ENCODE data around the gene BAIAP2. TPM values are rescaled to one million over a fixed set of nuclear protein-coding genes. Genes with fewer than 3 reads are reported as not detected.

Gene BAIAP2
- total RNA-seq, 6 donors from 2014 or later: 90.7 to 231 (median 123) TPM

DNA sequence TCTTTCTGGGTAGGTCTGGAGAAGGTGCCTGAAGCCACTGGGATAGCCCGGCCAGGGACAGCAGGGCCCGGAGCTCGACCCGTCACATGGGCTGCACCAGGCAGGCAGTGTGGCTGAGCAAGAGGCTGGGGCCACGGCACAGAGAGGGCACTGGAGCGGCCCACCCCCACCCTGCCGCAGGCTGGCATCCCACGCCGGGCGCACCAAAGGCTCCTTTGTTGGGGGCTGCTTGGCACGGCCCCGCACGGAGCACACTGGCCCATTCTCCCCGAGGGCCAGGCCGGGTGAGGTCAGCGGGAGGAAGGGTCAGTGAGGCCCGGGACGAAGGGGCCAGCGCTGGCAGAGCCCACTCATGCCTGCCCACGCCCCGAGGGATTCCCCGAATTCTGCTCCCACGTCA, 93.8 kb downstream of the BAIAP2 start:
- Histone ChIP-seq H3K27ac (no peak overlapping the region), H3K27me3 (no peaks in the 10 kb centered on the region), H3K36me3 (peaks cover 0 to 40% (median 8%) of the 10 kb centered on the region in 4 donors), H3K4me3 (no peak overlapping the region), H3K4me1 (peaks cover 0 to 24% (median 12%) of the 10 kb centered on the region in 4 donors), H3K9me3 (no peaks in the 10 kb centered on the region)
- DNase-seq: peak in 1 of 2 donors; percentile 79
- TF ChIP-seq POLR2A (IDR thresholded peaks at IDR 0.05): no peak
- no peak for TF ChIP-seq EP300 (IDR thresholded peaks at IDR 0.05)
- TF ChIP-seq, protein P1, sequence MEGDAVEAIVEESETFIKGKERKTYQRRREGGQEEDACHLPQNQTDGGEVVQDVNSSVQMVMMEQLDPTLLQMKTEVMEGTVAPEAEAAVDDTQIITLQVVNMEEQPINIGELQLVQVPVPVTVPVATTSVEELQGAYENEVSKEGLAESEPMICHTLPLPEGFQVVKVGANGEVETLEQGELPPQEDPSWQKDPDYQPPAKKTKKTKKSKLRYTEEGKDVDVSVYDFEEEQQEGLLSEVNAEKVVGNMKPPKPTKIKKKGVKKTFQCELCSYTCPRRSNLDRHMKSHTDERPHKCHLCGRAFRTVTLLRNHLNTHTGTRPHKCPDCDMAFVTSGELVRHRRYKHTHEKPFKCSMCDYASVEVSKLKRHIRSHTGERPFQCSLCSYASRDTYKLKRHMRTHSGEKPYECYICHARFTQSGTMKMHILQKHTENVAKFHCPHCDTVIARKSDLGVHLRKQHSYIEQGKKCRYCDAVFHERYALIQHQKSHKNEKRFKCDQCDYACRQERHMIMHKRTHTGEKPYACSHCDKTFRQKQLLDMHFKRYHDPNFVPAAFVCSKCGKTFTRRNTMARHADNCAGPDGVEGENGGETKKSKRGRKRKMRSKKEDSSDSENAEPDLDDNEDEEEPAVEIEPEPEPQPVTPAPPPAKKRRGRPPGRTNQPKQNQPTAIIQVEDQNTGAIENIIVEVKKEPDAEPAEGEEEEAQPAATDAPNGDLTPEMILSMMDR (IDR thresholded peaks at IDR 0.05): no peak
- TF ChIP-seq POLR2AphosphoS5 (IDR thresholded peaks at IDR 0.05): no peak
- ATAC-seq (ENCODE audit: low FRiP score in 2 of 2): no peak
- WGBS, 2 donors: 92% methylated on average over 23 of the region's 23 CpGs; no CpG with 5 or more reads in 1 of the 2 donors

DNA sequence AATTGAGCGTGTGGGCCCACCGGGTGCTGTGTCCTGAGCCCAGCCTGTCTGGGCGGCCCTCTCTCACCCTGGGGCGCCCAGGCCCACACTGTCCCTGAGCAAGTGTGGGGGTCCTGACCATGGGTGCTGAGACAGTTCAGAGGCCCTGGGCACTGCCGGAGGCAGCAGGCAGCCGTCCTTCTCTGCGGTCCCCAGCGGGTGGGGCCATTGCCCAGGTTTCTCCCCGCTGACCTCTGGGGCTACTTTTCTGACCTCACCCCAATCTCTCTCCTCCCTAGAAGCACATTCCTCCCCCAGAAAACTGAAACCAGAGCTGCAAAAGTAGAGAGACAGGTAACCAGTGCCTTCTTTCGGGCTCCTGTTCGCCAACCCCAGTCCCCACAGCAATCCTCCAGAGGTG, 94.3 kb downstream of the BAIAP2 start:
- 77 to 91% methylated on average over 9 to 11 of the region's 11 CpGs for WGBS, 2 donors
- Histone ChIP-seq H3K4me3 (no peak overlapping the region), H3K27me3 (no peaks in the 10 kb centered on the region), H3K9me3 (no peaks in the 10 kb centered on the region), H3K27ac (peak overlapping the region in 1 of 4 donors; percentile 82), H3K36me3 (peaks cover 0 to 37% (median 7%) of the 10 kb centered on the region in 4 donors), H3K4me1 (peaks cover 0 to 26% (median 12%) of the 10 kb centered on the region in 4 donors)
- ATAC-seq (ENCODE audit: low FRiP score in 2 of 2) (no peak), DNase-seq (peak in 1 of 2 donors; percentile 52)
- TF ChIP-seq POLR2A (IDR thresholded peaks at IDR 0.05) (no peak), POLR2AphosphoS5 (IDR thresholded peaks at IDR 0.05) (no peak)
- TF ChIP-seq, protein P1 (IDR thresholded peaks at IDR 0.05): peak in 1 of 6 experiments; percentile 8

DNA sequence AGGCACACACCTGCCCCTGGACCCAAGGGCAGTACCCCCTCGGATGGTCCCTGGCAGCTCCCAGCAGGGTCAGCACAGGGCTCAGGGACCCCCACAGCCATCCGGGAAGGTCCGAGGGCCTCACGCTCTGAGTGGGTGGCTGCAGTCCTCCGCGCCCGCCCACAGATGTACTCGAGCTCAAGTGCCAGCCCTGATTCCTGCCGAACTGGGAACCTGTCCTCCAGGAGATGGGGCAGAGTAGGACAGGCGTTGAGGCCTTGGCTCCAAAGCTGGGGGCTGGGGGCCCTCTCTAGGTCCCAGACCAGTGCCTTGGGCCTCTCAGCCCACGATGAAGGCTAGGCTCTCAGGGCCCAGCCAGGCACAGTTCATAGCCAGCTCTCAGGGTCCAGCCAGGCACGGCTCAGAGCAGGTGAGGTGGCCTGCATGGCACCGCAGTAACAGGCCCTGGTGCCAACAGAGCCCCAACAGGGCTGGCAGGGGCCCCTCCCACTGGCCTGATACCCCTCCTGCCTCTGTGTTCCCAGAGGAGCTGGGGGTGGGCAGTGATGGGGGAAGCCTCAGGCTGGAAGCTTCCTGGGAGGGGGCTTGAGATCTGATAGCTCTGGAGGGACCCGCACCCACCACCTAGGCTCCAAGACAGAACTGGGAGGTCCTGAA, 94.9 kb downstream of the BAIAP2 start:
- WGBS, 2 donors: 71 to 84% methylated on average over 7 to 12 of the region's 14 CpGs
- ATAC-seq (ENCODE audit: low FRiP score in 2 of 2) (no peak), DNase-seq (peak; percentile 51 to 67)
- Histone ChIP-seq H3K27me3 (no peaks in the 10 kb centered on the region), H3K4me1 (peaks cover 0 to 26% (median 12%) of the 10 kb centered on the region in 4 donors), H3K9me3 (no peaks in the 10 kb centered on the region), H3K4me3 (peak overlapping the region in 2 of 4 donors; percentile 49 to 56), H3K27ac (peak overlapping the region in 3 of 4 donors; percentile 76 to 82 (median 82)), H3K36me3 (peaks cover 0 to 31% (median 3%) of the 10 kb centered on the region in 4 donors)
- no peak for TF ChIP-seq EP300 (IDR thresholded peaks at IDR 0.05)
- TF ChIP-seq POLR2AphosphoS5 (IDR thresholded peaks at IDR 0.05): no peak
- TF ChIP-seq, protein P1 (IDR thresholded peaks at IDR 0.05): no peak
- no peak for TF ChIP-seq POLR2A (IDR thresholded peaks at IDR 0.05)

DNA sequence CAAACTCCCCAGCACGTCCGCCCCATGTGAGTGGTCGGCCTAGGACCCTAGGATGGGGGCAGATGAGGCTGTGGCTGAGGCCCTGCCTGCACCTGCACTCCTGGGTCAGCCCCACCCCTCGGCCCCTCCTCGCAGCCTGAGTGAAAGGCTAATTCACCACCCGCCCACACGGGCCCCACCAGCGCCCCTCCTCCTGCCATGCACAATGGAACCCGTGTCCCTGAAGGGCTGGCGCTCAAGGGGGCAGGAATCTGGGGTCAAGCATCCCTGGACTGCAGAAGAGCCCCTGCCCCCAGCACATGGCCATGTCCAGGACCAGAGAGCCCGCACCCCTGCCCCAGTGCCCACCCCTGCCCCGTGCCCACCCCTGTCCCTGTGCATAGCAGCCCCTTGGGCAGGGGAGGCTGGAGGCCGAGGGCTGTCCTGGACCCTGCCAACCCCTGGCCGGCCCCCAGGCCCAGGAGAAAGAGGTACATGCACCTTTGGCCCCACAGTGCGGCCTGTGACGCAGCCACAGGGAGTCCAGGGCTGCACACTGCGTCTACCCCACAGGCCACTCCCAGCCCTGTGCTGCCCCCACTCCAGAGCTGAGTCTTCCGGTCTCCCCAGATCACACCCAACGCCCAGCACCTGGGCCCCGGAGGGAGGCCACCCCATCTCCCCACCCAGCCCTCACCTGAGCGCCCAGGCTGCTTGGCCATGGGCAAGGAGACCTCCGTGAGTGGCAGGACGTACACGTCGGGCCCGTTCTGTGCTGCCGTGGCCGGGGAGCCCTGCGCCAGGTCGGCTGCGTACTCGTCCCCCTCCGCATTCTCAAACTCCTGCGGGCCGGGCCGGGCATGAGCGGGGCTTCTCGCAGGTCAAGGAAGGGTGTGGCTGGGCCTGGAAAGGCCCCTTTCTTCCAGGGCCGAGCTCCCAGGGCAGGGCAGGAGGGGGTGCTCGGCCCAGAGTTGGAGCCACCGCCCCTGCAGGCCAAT, 95.7 kb downstream of the BAIAP2 start:
- peak; percentile 4 to 66 for ATAC-seq (ENCODE audit: low FRiP score in 2 of 2)
- WGBS, 2 donors: 61 to 63% methylated on average over 23 to 36 of the region's 41 CpGs
- H3K9me3 ChIP-seq: no peaks in the 10 kb centered on the region

More for the DNA sequence above, 95.7 kb downstream of the BAIAP2 start:
- peak; percentile 77 to 87 for DNase-seq
- H3K27ac ChIP-seq: peak overlapping the region; percentile 70 to 82 (median 79)
- H3K36me3 ChIP-seq: peaks cover 0 to 23% (median 2%) of the 10 kb centered on the region in 4 donors
- no peaks in the 10 kb centered on the region for H3K27me3 ChIP-seq
- H3K4me3 ChIP-seq: peak overlapping the region in 3 of 4 donors; percentile 45 to 56 (median 49)
- TF ChIP-seq EP300 (IDR thresholded peaks at IDR 0.05) (no peak), POLR2AphosphoS5 (IDR thresholded peaks at IDR 0.05) (peak in 1 of 2 donors; percentile 20), POLR2A (IDR thresholded peaks at IDR 0.05) (peak in 2 of 4 donors; percentile 35 to 52)
- TF ChIP-seq, protein P1 (IDR thresholded peaks at IDR 0.05): no peak
- peaks cover 0 to 26% (median 12%) of the 10 kb centered on the region in 4 donors for H3K4me1 ChIP-seq
